ENCODE measurements around the gene AIMP1. TPM values are rescaled to one million over a fixed set of nuclear protein-coding genes. Genes with fewer than 3 reads are reported as not detected.

AIMP1 gene
- total and polyA plus RNA-seq, 10 of the 15 experiments (the other 5 are each of a cell fraction or from before 2014, with no cell fraction given): 18.6 to 131 (median 56.5) TPM

DNA sequence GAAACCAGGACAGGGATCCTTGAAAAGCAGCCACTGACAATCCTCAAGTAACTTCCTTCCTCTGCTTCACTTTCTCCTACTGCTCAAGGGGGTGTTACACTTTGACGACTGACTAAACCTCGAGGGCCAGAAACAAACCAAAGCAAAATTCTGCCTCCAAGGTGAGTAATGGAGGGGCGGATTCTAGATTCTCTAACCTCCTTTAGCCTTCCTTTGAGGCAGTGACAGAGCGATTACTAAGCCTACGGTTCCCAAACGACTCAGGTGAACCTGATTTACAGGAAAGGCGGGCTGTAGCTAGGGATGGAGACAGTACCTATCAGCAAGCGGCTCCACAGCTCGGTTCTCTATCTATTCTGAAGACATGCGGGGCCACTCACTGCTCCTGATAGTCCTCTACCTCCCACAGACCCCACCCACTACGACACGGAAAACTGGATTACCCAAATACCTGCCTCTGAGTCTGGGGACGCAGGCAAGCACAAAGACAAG is 828 bp upstream of the AIMP1 start:
- ChIA-PET RAD21 (ENCODE audit: unreplicated experiment) (interaction anchor here (0.8 kb wide), 1 partner anchor 12 kb away, joined by 4 read pairs; no protein-coding TSS in a partner anchor), POLR2A (interaction anchor here (0.9 to 1.7 kb wide), 5 partner anchors 10 to 1405 kb away, joined by 3 to 6 read pairs (median 3); no protein-coding TSS in a partner anchor), CTCF (interaction anchor here (0.8 to 2.1 kb wide), 5 partner anchors 12 to 77 kb away, joined by 3 to 6 read pairs (median 4); no protein-coding TSS in a partner anchor), SMC1A (ENCODE audit: uncharacterized antibody, unreplicated experiment) (interaction anchor here (0.8 to 1.4 kb wide), 4 partner anchors 13 to 146 kb away, joined by 3 read pairs; no protein-coding TSS in a partner anchor)
- intact Hi-C loops (cut with micrococcal nuclease; ENCODE audit: unreplicated experiment): no loop called here
- Histone ChIP-seq H3K27ac (ENCODE audit: control insufficient read depth, insufficient read depth) (peak overlapping the region; percentile 100), H3K9me3 (replicated peaks; ENCODE audit: control insufficient read depth, insufficient read depth, low read length) (no peaks in the 10 kb centered on the region; the same call in 1 of the 3 replicates), H3K4me1 (ENCODE audit: control insufficient read depth, insufficient read depth, low read length) (no peaks in the 10 kb centered on the region), H3K36me3 (ENCODE audit: control insufficient read depth in 2 of 2, insufficient read depth in 2 of 2, low read length in 1 of 2) (no peaks in the 10 kb centered on the region; a peak in 1 of 4 replicates), H3K4me3 (peak overlapping the region; percentile 83), H2AFZ (ENCODE audit: control insufficient read depth, low read depth, low read length) (peak overlapping the region; percentile 100), H3K79me2 (ENCODE audit: control insufficient read depth, insufficient read depth, low read length) (peaks cover 87% of the 10 kb centered on the region), H3K9ac (ENCODE audit: control insufficient read depth, insufficient read depth, low read length) (peak overlapping the region; percentile 99), H3K27me3 (replicated peaks in 1 of 2; ENCODE audit: control insufficient read depth in 2 of 2, insufficient read depth in 2 of 2, low read length in 1 of 2) (no peaks in the 10 kb centered on the region), H4K20me1 (ENCODE audit: control insufficient read depth, insufficient read depth) (no peaks in the 10 kb centered on the region), H3K4me2 (ENCODE audit: control insufficient read depth, insufficient read depth) (peak overlapping the region; percentile 44)
- in situ Hi-C loops (cut with MboI): no loop called here
- TSS peak; percentile 94 for BruUV-seq (replicated peaks)
- WGBS (ENCODE audit: insufficient coverage, insufficient replicate concordance, low lambda C conversion rate, missing lambda C conversion rate): under 1% methylated on average over 13 of the region's 13 CpGs
- no peak for DNase-seq (ENCODE audit: low read depth, low spot score)
- peak; percentile 47 for ATAC-seq
- no peak for TF ChIP-seq ZSCAN29 (IDR thresholded peaks at IDR 0.05)
- peak; percentile 1; the same call in 1 of the 2 replicates for TF ChIP-seq POLR2AphosphoS5 (IDR thresholded peaks at IDR 0.05; ENCODE audit: low read length)
- 0 out of 2 replicates have a peak, but pooled peaks have one; percentile 6 for TF ChIP-seq MTA3 (IDR thresholded peaks at IDR 0.05; ENCODE audit: borderline replicate concordance, low read length)
- no peak for FAIRE-seq

DNA sequence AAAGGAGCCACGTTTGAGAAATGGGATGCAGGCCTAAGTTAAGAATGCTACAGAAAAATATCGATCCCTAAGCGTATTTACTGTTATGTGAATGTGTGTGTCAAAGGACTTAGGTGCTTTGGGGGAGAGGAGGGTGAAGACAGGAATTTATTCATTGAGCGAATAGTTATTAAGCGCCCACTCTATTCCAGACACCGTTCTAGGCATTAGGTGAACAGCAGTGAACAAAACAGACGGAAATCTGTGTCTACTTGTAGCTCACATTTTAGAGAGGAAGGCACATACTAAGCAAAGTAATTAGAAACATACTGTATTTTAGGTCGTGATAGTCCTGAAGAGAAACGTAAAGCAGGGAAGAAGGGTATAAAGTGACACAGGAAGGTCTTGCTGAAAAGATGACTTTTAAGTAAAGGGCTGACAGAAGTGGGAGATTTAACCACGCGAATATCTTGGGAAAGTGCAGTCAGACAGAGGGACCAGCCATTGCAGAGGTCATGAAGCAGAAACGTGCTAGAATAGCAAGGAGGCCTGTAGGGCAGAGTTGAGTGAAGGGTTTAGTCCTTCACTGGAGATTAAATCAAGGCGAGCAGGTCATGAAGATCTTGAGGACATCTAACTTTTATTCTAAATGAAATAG is 541 bp downstream of the AIMP1 start:
- Histone ChIP-seq H3K9ac (ENCODE audit: control insufficient read depth, insufficient read depth, low read length) (peak overlapping the region; percentile 99), H4K20me1 (ENCODE audit: control insufficient read depth, insufficient read depth) (no peaks in the 10 kb centered on the region), H3K36me3 (ENCODE audit: control insufficient read depth in 2 of 2, insufficient read depth in 2 of 2, low read length in 1 of 2) (no peaks in the 10 kb centered on the region; a peak in 1 of 4 replicates), H2AFZ (ENCODE audit: control insufficient read depth, low read depth, low read length) (peak overlapping the region; percentile 100), H3K79me2 (ENCODE audit: control insufficient read depth, insufficient read depth, low read length) (peaks cover 83% of the 10 kb centered on the region), H3K27me3 (replicated peaks in 1 of 2; ENCODE audit: control insufficient read depth in 2 of 2, insufficient read depth in 2 of 2, low read length in 1 of 2) (no peaks in the 10 kb centered on the region), H3K9me3 (replicated peaks; ENCODE audit: control insufficient read depth, insufficient read depth, low read length) (peaks cover 2% of the 10 kb centered on the region; the same call in 2 of the 3 replicates), H3K4me2 (ENCODE audit: control insufficient read depth, insufficient read depth) (peak overlapping the region; percentile 78), H3K4me3 (peak overlapping the region; percentile 83), H3K27ac (ENCODE audit: control insufficient read depth, insufficient read depth) (peak overlapping the region; percentile 100), H3K4me1 (ENCODE audit: control insufficient read depth, insufficient read depth, low read length) (no peaks in the 10 kb centered on the region)
- RAD21 ChIA-PET (ENCODE audit: unreplicated experiment): no interaction called here
- 0% methylated on average over 13 of the region's 13 CpGs for WGBS (ENCODE audit: insufficient coverage, insufficient replicate concordance, low lambda C conversion rate, missing lambda C conversion rate)
- intact Hi-C loops (cut with micrococcal nuclease; ENCODE audit: unreplicated experiment) (no loop called here), in situ Hi-C loops (cut with MboI) (no loop called here)
- TSS peak; percentile 79 for BruUV-seq (replicated peaks)
- ATAC-seq (peak; percentile 4; the same call in 2 of the 3 replicates), FAIRE-seq (peak; percentile 61), DNase-seq (ENCODE audit: low read depth, low spot score) (no peak)
- POLR2A ChIA-PET: interaction anchor here (1.7 kb wide), 1 partner anchor 14 kb away, joined by 4 read pairs; no protein-coding TSS in a partner anchor
- SMC1A ChIA-PET (ENCODE audit: uncharacterized antibody, unreplicated experiment): no interaction called here
- CTCF ChIA-PET: interaction anchor here (1.8 kb wide), 1 partner anchor 10 kb away, joined by 4 read pairs; no protein-coding TSS in a partner anchor
- TF ChIP-seq CEBPZ (IDR thresholded peaks at IDR 0.05; ENCODE audit: low read depth, low read length): no peak
- TF ChIP-seq MTA3 (IDR thresholded peaks at IDR 0.05; ENCODE audit: borderline replicate concordance, low read length): 0 out of 2 replicates have a peak, but pooled peaks have one; percentile 7
- TF ChIP-seq POLR2AphosphoS2 (IDR thresholded peaks at IDR 0.05; ENCODE audit: low read depth, low read length): no peak
- TF ChIP-seq, protein P1, sequence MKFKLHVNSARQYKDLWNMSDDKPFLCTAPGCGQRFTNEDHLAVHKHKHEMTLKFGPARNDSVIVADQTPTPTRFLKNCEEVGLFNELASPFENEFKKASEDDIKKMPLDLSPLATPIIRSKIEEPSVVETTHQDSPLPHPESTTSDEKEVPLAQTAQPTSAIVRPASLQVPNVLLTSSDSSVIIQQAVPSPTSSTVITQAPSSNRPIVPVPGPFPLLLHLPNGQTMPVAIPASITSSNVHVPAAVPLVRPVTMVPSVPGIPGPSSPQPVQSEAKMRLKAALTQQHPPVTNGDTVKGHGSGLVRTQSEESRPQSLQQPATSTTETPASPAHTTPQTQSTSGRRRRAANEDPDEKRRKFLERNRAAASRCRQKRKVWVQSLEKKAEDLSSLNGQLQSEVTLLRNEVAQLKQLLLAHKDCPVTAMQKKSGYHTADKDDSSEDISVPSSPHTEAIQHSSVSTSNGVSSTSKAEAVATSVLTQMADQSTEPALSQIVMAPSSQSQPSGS (IDR thresholded peaks at IDR 0.05; ENCODE audit: low read length): no peak
- 0 out of 2 replicates have a peak, but pooled peaks have one; percentile 5 for TF ChIP-seq PML (IDR thresholded peaks at IDR 0.05; ENCODE audit: low read length)
- no peak for TF ChIP-seq NBN (IDR thresholded peaks at IDR 0.05)
- TF ChIP-seq CBX5 (IDR thresholded peaks at IDR 0.05; ENCODE audit: low read depth): 0 out of 2 replicates have a peak, but pooled peaks have one; percentile 12
